ENCODE data around the gene CD22.
"Not testable (repeated sequence)": the region's sequence is repeated elsewhere in the genome, so short reads cannot be mapped to it uniquely, and the experiment has no call there.

Gene CD22

GRCh38 chr19:35328851-35329285 lies at the start of gene CD22:
Gene CD22, plus strand, starts transcription at chr19:35329187. Its CDS starts 2,854 bp downstream, at chr19:35332041.
- DNase-seq (ENCODE audit: low read depth) = no peak

- DNase-seq (ENCODE audit: low read depth) = no peak
Measured at GRCh38 chr19:35279374-35279773, 49.6 kb upstream of the CD22 start.

- DNase-seq (ENCODE audit: low read depth) = no peak
Measured at GRCh38 chr19:35279985-35280821, 48.8 kb upstream of the CD22 start.

- no peak for DNase-seq (ENCODE audit: low read depth)
Measured at GRCh38 chr19:35281303-35281702, 47.7 kb upstream of the CD22 start.

GRCh38 chr19:35284153-35285094 lies 44.6 kb upstream of the CD22 start:
- no peak for DNase-seq (ENCODE audit: low read depth)

- no peak for DNase-seq (ENCODE audit: low read depth)
Measured at GRCh38 chr19:35285095-35285449, 43.9 kb upstream of the CD22 start.

- DNase-seq (ENCODE audit: low read depth) = not testable (repeated sequence)
Measured at GRCh38 chr19:35285465-35285864, 43.5 kb upstream of the CD22 start.

- DNase-seq (ENCODE audit: low read depth) = not testable (repeated sequence)
Measured at GRCh38 chr19:35286101-35286500, 42.9 kb upstream of the CD22 start.

GRCh38 chr19:35287713-35288112 lies 41.3 kb upstream of the CD22 start:
- no peak for DNase-seq (ENCODE audit: low read depth)

GRCh38 chr19:35288331-35288730 lies 40.7 kb upstream of the CD22 start:
- no peak for DNase-seq (ENCODE audit: low read depth)

GRCh38 chr19:35288906-35289305 lies 40.1 kb upstream of the CD22 start:
- DNase-seq (ENCODE audit: low read depth) = no peak

GRCh38 chr19:35290381-35291127 lies 38.4 kb upstream of the CD22 start:
- no peak for DNase-seq (ENCODE audit: low read depth)

GRCh38 chr19:35291259-35291658 lies 37.7 kb upstream of the CD22 start:
- DNase-seq (ENCODE audit: low read depth) = no peak

- no peak for DNase-seq (ENCODE audit: low read depth)
Measured at GRCh38 chr19:35291916-35292315, 37.1 kb upstream of the CD22 start, which contains the start of gene MAG. Gene MAG, plus strand, starts transcription at chr19:35292161. Its CDS starts 3,248 bp downstream, at chr19:35295409.

GRCh38 chr19:35292421-35293362 lies 36.3 kb upstream of the CD22 start:
- no peak for DNase-seq (ENCODE audit: low read depth)

- no peak for DNase-seq (ENCODE audit: low read depth)
Measured at GRCh38 chr19:35293363-35293739, 35.6 kb upstream of the CD22 start.

GRCh38 chr19:35293808-35294207 lies 35.2 kb upstream of the CD22 start:
- no peak for DNase-seq (ENCODE audit: low read depth)

GRCh38 chr19:35294328-35294727 lies 34.7 kb upstream of the CD22 start:
- DNase-seq (ENCODE audit: low read depth) = no peak

GRCh38 chr19:35294859-35295791 lies 33.9 kb upstream of the CD22 start:
- no peak for DNase-seq (ENCODE audit: low read depth)

All from activated T-cell treated with anti-CD3 and anti-CD28 coated beads for 48 hours (primary cell).